ENCODE data around the gene KCNK7. TPM values are rescaled to one million over a fixed set of nuclear protein-coding genes. Genes with fewer than 3 reads are reported as not detected.
"Not testable (repeated sequence)": the region's sequence is repeated elsewhere in the genome, so short reads cannot be mapped to it uniquely, and the experiment has no call there.

The KCNK7 gene
- total RNA-seq, 4 donors from 2014 or later: 0.99 to 1.2 (median 1.2) TPM

DNA sequence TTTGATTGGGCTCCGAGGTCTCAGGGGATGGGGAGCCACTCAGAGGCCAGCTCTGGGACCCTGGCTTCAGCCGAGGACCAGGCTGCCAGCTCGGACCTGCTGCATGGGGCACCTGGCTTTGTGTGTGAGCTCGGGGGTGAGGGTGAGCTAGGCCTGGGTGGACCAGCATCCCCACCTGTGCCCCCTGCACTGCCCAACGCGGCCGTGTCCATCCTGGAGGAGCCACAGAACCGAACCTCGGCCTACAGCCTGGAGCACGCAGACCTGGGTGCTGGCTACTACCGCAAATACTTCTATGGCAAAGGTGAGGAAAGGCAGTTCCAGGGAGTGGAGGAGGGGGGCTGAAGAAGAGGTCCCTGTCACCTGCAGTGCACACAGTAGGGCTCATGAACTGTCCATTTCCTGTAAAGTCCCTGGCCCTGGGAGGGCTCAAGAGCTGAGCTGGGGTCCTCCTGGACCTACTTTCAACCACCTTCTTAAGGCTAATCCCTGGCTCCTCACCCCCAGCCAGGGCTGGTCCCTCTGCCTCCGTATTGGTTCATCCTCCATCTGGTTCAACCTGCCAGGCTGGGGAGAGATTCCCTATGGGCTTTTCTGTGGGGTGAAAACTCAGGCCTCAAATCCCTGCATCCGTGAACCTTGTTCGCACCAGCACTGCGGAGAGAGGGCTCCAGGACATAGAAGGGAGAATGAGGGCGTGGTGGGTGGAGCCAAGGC is 45.9 kb upstream of the KCNK7 start:
- no peaks in the 10 kb centered on the region for H3K27me3 ChIP-seq
- DNase-seq (ENCODE audit: extremely low spot score): no peak
- intact Hi-C loops (cut with DNase I): no loop called here
- peaks cover 42 to 69% (median 60%) of the 10 kb centered on the region in 4 donors for H3K4me1 ChIP-seq
- H3K27ac ChIP-seq (replicated peaks in 1 of 4): peak overlapping the region in 3 of 4 donors; percentile 86 to 93 (median 91)
- H3K9me3 ChIP-seq: no peaks in the 10 kb centered on the region
- 73% methylated on average over 7 of the region's 16 CpGs for WGBS
- peaks cover 6 to 67% (median 63%) of the 10 kb centered on the region in 4 donors for H3K36me3 ChIP-seq
- TF ChIP-seq EP300 (IDR thresholded peaks at IDR 0.05) (no peak), POLR2AphosphoS5 (IDR thresholded peaks at IDR 0.05) (no peak), POLR2A (IDR thresholded peaks at IDR 0.05; ENCODE audit: low read depth) (no peak)
- TF ChIP-seq, protein P1, sequence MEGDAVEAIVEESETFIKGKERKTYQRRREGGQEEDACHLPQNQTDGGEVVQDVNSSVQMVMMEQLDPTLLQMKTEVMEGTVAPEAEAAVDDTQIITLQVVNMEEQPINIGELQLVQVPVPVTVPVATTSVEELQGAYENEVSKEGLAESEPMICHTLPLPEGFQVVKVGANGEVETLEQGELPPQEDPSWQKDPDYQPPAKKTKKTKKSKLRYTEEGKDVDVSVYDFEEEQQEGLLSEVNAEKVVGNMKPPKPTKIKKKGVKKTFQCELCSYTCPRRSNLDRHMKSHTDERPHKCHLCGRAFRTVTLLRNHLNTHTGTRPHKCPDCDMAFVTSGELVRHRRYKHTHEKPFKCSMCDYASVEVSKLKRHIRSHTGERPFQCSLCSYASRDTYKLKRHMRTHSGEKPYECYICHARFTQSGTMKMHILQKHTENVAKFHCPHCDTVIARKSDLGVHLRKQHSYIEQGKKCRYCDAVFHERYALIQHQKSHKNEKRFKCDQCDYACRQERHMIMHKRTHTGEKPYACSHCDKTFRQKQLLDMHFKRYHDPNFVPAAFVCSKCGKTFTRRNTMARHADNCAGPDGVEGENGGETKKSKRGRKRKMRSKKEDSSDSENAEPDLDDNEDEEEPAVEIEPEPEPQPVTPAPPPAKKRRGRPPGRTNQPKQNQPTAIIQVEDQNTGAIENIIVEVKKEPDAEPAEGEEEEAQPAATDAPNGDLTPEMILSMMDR (IDR thresholded peaks at IDR 0.05): no peak
- peak overlapping the region; percentile 11 to 87 (median 32) for H3K4me3 ChIP-seq

DNA sequence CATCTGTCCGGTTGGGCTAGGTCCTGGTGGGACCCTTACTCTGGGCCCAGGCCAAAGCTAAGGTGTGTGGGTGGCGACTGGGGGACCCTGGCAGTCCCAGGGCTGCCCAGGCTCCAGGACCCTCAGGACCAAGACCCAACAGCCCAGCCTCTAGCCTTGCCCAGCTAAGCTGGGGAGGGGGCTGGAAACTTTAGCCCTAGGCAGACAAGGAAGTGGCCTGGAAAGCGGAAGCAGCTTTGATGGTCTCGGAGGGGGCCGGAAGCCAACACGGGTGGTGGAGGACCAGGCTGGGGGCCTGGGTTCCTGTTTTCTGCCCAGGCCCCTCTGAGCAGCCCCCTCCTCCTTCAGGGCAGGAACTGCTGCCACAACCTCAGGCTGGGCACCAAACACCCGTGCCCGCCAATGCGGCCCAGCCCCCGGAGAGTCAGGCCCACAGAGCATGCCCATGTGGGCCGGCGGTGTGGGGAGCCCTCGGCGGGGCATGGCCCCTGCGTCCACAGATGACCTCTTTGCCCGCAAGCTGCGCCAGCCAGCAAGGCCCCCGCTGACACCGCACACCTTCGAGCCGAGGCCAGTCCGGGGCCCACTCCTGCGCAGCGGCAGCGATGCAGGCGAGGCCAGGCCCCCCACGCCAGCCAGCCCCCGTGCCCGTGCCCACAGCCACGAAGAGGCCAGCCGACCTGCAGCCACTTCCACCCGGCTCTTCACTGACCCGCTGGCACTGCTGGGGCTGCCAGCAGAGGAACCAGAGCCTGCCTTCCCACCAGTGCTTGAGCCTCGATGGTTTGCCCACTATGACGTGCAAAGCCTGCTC is 45.1 kb upstream of the KCNK7 start:
- Histone ChIP-seq H3K36me3 (peaks cover 13 to 67% (median 63%) of the 10 kb centered on the region in 4 donors), H3K27ac (replicated peaks in 1 of 4) (peak overlapping the region; percentile 83 to 93 (median 88)), H3K9me3 (no peaks in the 10 kb centered on the region), H3K4me3 (peak overlapping the region; percentile 11 to 87 (median 32)), H3K4me1 (peaks cover 42 to 65% (median 60%) of the 10 kb centered on the region in 4 donors), H3K27me3 (no peaks in the 10 kb centered on the region)
- WGBS: 63% methylated on average over 5 of the region's 35 CpGs
- TF ChIP-seq, protein P1 (IDR thresholded peaks at IDR 0.05): no peak
- TF ChIP-seq EP300 (IDR thresholded peaks at IDR 0.05) (no peak), POLR2A (IDR thresholded peaks at IDR 0.05; ENCODE audit: low read depth) (no peak), POLR2AphosphoS5 (IDR thresholded peaks at IDR 0.05) (no peak)
- intact Hi-C loops (cut with DNase I): no loop called here
- DNase-seq (ENCODE audit: extremely low spot score): no peak

GRCh38 chr11:65639623-65640482 is 44.3 kb upstream of the KCNK7 start:
- no peaks in the 10 kb centered on the region for H3K27me3 ChIP-seq
- no peaks in the 10 kb centered on the region for H3K9me3 ChIP-seq
- no peak for DNase-seq (ENCODE audit: extremely low spot score)
- H3K36me3 ChIP-seq: peaks cover 20 to 67% (median 63%) of the 10 kb centered on the region in 4 donors
- H3K4me1 ChIP-seq: peaks cover 42 to 65% (median 60%) of the 10 kb centered on the region in 4 donors
- H3K4me3 ChIP-seq: peak overlapping the region; percentile 11 to 87 (median 58)
- H3K27ac ChIP-seq (replicated peaks in 1 of 4): peak overlapping the region; percentile 83 to 93 (median 88)
- intact Hi-C loops (cut with DNase I): no loop called here
- 67% methylated on average over 6 of the region's 8 CpGs for WGBS
- TF ChIP-seq EP300 (IDR thresholded peaks at IDR 0.05) (no peak), POLR2A (IDR thresholded peaks at IDR 0.05; ENCODE audit: low read depth) (no peak), POLR2AphosphoS5 (IDR thresholded peaks at IDR 0.05) (no peak)
- TF ChIP-seq, protein P1 (IDR thresholded peaks at IDR 0.05): no peak

DNA sequence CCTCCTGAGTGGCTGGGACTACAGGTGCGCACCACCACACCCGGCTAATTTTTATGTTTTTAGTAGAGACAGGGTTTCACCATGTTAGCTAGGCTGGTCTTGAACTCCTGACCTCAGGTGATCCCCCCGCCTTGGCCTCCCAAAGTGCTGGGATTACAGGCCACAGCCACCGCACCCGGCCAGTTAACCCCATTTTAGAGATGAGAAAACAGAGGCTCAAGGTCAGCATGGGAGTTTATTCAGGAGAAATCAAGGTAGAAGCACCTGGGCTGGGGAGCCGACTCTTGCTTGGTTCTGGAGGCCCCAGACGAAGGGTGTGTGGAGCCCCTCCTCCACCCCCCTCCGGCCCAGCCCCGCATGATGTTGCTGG is 43.6 kb upstream of the KCNK7 start:
- intact Hi-C loops (cut with DNase I): not testable (repeated sequence)
- H3K36me3 ChIP-seq: peaks cover 27 to 67% (median 63%) of the 10 kb centered on the region in 4 donors
- peak overlapping the region; percentile 79 to 87 (median 84) for H3K4me3 ChIP-seq

More for the DNA sequence above, 43.6 kb upstream of the KCNK7 start:
- Histone ChIP-seq H3K27ac (replicated peaks in 1 of 4) (peak overlapping the region; percentile 83 to 93 (median 88)), H3K4me1 (peaks cover 42 to 65% (median 59%) of the 10 kb centered on the region in 4 donors)
- not testable (repeated sequence) for H3K9me3 ChIP-seq; DNase-seq (ENCODE audit: extremely low spot score); H3K27me3 ChIP-seq
- 92% methylated on average over 8 of the region's 9 CpGs for WGBS
